SK-N-SH treated with all-trans-retinoic acid at 6 μM for 48 hours (cell line): ENCODE measurements around the gene FAM216A.

Source experiments
- ARNTL ChIP-seq: fragments of 450-650 bp; formaldehyde crosslinking; IDR thresholded peaks from 2 replicates; pipeline ENCODE4 v1.5.0; 2020; ENCODE audit warnings: low read depth, mild to moderate bottlenecking, moderate library complexity, borderline replicate concordance
- CSDC2 ChIP-seq: fragments of 250-450 bp; sonication (Bioruptor Pico); IDR thresholded peaks from 2 replicates; pipeline ENCODE4 v1.5.0; 2020; ENCODE audit warnings: mild to moderate bottlenecking, moderate library complexity
- GLIS3 ChIP-seq: fragments of 250-450 bp; sonication (Bioruptor Pico); IDR thresholded peaks from 2 replicates; pipeline ENCODE4 v1.5.0; 2020; ENCODE audit warnings: mild to moderate bottlenecking, moderate library complexity
- PPARA ChIP-seq: fragments of 250-450 bp; sonication (Bioruptor Pico); IDR thresholded peaks from 2 replicates; pipeline ENCODE4 v1.5.0; 2020; ENCODE audit warnings: mild to moderate bottlenecking, borderline replicate concordance
- RARB ChIP-seq: fragments of 250-450 bp; sonication (Bioruptor Pico); IDR thresholded peaks from 2 replicates; pipeline ENCODE4 v1.8.0; 2021; ENCODE audit warnings: mild to moderate bottlenecking, moderate library complexity
- SNAI2 ChIP-seq: fragments of 250-450 bp; sonication (Bioruptor Pico); IDR thresholded peaks from 2 replicates; pipeline ENCODE4 v1.5.0; 2020; ENCODE audit warnings: mild to moderate bottlenecking, moderate library complexity
- ZFP30 ChIP-seq: fragments of 450-650 bp; formaldehyde crosslinking; IDR thresholded peaks from 2 replicates; pipeline ENCODE4 v1.5.0; 2022; ENCODE audit warnings: mild to moderate bottlenecking, moderate library complexity
- ZNF70 ChIP-seq: fragments of 450-650 bp; formaldehyde crosslinking; IDR thresholded peaks from 2 replicates; pipeline ENCODE4 v1.5.0; 2020; ENCODE audit warnings: mild to moderate bottlenecking, moderate library complexity
- TF ChIP-seq, protein P1 (sequence below): fragments of 250-450 bp; sonication (Bioruptor Pico); IDR thresholded peaks from 2 replicates; pipeline ENCODE4 v1.5.1; 2020; ENCODE audit warnings: low read depth, mild to moderate bottlenecking, moderate library complexity
- TF ChIP-seq, protein P2 (sequence below): fragments of 250-450 bp; sonication (Bioruptor Pico); IDR thresholded peaks from 2 replicates; pipeline ENCODE4 v1.5.0; 2020; ENCODE audit warnings: mild to moderate bottlenecking, moderate library complexity
- TF ChIP-seq, protein P3 (sequence below): fragments of 250-450 bp; sonication (Bioruptor Pico); IDR thresholded peaks from 2 replicates; pipeline ENCODE4 v1.5.1; 2021; ENCODE audit warnings: mild to moderate bottlenecking, moderate library complexity

DNA sequence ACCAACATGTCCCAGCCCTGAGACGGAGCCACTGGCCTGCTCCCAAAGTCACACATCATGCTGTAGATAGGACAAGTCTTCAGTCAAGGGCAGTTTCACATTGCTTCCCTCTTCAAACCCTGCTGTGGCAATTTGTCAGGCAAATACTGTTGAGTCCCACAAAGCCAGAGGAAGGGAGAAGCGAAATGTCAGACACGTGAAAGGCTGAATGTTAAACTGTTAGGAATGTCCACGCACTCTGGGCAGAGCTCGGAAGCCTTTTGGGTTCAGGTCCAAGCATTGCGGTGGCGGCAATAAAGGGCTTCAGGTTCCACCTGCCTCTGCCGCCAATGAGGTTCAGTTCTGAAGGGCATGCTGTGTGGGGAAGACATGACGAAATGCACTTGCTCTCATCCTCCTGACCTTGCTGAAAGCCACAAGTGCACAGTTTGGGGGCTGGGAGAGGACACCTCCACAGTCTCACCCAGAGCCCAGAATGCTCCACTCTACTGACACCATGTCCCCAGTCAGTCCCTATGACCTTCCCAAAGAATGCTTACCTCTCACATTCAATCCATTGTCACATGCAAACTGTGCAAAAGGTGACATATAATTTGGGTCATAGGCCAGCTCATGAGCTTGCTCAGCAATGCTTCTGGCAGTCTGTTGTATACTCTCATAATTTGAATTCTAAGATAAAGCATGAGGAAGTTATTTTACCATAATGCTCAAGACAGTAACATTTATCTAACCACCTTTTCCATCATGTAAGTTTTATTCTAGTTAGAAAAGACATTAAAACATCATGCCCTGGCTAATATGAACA, 69.2 kb downstream of the FAM216A start:
- TF ChIP-seq, protein P1, sequence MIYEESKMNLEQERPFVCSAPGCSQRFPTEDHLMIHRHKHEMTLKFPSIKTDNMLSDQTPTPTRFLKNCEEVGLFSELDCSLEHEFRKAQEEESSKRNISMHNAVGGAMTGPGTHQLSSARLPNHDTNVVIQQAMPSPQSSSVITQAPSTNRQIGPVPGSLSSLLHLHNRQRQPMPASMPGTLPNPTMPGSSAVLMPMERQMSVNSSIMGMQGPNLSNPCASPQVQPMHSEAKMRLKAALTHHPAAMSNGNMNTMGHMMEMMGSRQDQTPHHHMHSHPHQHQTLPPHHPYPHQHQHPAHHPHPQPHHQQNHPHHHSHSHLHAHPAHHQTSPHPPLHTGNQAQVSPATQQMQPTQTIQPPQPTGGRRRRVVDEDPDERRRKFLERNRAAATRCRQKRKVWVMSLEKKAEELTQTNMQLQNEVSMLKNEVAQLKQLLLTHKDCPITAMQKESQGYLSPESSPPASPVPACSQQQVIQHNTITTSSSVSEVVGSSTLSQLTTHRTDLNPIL (CRISPR knock-in tag) = no peak
- TF ChIP-seq ZNF70 (CRISPR knock-in tag) (no peak), GLIS3 (CRISPR knock-in tag) (no peak), CSDC2 (no peak), SNAI2 (no peak), ZFP30 (CRISPR knock-in tag) (no peak), PPARA (CRISPR knock-in tag) (no peak), RARB (CRISPR knock-in tag) (no peak), ARNTL (CRISPR knock-in tag) (no peak)
- TF ChIP-seq, protein P2, sequence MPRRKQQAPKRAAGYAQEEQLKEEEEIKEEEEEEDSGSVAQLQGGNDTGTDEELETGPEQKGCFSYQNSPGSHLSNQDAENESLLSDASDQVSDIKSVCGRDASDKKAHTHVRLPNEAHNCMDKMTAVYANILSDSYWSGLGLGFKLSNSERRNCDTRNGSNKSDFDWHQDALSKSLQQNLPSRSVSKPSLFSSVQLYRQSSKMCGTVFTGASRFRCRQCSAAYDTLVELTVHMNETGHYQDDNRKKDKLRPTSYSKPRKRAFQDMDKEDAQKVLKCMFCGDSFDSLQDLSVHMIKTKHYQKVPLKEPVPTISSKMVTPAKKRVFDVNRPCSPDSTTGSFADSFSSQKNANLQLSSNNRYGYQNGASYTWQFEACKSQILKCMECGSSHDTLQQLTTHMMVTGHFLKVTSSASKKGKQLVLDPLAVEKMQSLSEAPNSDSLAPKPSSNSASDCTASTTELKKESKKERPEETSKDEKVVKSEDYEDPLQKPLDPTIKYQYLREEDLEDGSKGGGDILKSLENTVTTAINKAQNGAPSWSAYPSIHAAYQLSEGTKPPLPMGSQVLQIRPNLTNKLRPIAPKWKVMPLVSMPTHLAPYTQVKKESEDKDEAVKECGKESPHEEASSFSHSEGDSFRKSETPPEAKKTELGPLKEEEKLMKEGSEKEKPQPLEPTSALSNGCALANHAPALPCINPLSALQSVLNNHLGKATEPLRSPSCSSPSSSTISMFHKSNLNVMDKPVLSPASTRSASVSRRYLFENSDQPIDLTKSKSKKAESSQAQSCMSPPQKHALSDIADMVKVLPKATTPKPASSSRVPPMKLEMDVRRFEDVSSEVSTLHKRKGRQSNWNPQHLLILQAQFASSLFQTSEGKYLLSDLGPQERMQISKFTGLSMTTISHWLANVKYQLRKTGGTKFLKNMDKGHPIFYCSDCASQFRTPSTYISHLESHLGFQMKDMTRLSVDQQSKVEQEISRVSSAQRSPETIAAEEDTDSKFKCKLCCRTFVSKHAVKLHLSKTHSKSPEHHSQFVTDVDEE (CRISPR knock-in tag) = no peak
- TF ChIP-seq, protein P3, sequence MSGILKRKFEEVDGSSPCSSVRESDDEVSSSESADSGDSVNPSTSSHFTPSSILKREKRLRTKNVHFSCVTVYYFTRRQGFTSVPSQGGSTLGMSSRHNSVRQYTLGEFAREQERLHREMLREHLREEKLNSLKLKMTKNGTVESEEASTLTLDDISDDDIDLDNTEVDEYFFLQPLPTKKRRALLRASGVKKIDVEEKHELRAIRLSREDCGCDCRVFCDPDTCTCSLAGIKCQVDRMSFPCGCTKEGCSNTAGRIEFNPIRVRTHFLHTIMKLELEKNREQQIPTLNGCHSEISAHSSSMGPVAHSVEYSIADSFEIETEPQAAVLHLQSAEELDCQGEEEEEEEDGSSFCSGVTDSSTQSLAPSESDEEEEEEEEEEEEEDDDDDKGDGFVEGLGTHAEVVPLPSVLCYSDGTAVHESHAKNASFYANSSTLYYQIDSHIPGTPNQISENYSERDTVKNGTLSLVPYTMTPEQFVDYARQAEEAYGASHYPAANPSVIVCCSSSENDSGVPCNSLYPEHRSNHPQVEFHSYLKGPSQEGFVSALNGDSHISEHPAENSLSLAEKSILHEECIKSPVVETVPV (CRISPR knock-in tag) = no peak
